IPS DF 4.7 (cell line): Measurements from ENCODE around the gene STAT5B.

ENCODE experiments used
- DNase-seq: peaks from one replicate; pipeline ENCODE4 v3.0.0-alpha.2; 2013; ENCODE audit warnings: low spot score; ENCODE audit errors: extremely low read depth

STAT5B gene

DNA sequence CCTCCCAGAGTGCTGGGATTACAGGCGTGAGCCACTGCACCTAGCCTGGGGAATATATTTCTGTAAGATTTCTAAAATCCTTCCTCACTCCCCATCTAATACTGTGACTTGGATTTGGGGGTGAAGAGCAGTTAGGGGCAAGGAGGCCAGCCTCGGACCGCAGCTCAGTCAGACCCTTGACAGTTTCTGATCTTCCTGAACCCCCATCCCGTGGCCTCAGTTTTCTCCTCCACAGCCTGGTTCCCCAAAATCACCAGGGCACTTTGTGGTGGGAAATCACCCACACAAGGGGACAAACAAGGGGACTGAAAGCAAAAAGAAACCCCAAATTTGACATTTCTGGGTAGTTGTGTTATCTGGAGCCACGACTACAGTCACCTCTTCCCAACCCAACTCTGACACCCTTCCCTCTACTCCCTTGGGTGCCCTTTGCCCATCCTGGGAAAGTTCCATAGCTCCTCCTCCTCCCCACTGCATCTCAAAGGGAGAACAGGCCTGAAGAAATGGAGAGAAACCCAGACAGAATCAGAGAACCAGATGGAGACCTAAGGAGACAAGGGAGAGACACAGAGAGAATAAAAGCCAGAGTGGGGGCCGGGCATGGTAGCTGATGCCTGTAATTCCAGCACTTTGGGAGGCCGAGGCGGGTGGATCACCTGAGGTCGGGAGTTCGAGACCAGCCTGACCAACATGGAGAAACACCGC, 9.3 kb upstream of the STAT5B start:
- DNase-seq = no peak

- DNase-seq = no peak
Measured at GRCh38 chr17:42284566-42284965, 8.4 kb upstream of the STAT5B start.

DNA sequence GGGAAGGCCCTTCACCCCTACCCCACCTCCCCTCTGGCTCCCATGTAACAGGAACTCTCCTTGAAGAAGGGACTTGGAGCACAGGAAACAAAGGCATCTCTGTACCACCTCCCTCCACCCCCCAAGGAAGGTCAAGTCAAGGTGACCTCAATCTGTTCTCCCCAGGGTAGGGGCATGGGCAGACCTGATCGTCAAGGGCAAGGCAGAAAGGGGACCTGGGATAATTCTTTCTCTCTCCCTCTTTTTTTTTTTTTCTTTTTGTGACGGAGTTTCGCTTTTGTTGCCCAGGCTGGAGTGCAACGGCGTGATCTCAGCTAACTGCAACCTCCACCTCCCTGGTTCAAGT, 7.8 kb upstream of the STAT5B start:
- no peak for DNase-seq

- DNase-seq = no peak
Measured at GRCh38 chr17:42283241-42284023, 7.2 kb upstream of the STAT5B start.

GRCh38 chr17:42282478-42283080, 6.4 kb upstream of the STAT5B start:
- DNase-seq = no peak

DNA sequence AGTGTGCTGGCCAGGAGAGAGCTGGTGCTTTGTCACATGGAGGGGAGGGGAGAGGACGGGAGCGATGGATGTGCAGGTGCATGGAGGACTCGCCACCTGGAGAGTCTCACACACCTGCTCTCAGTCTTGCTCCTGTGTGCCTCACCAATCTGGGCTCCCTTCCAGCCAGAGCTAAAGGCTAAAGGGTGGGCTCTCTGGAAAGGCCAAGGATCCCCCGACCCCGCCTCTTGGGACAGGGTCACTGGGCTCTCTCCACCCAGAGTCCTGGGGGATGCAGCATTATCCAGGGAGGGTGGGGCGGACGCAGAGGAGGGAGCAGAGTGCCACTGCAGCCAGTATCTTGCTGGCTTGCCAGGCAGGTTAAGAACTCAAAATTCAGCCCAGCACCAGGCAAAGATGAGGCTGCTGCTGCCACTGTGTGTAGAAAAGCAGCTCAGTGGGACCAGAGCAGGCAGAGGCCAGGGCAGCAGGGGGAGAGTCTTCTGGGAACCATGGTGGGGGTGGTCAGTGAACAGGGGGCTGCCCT, 5.4 kb upstream of the STAT5B start:
- DNase-seq = no peak

- DNase-seq = no peak
Measured at GRCh38 chr17:42279776-42280630, 3.8 kb upstream of the STAT5B start.

- DNase-seq = no peak
Measured at GRCh38 chr17:42277342-42277712, 1.1 kb upstream of the STAT5B start.

DNA sequence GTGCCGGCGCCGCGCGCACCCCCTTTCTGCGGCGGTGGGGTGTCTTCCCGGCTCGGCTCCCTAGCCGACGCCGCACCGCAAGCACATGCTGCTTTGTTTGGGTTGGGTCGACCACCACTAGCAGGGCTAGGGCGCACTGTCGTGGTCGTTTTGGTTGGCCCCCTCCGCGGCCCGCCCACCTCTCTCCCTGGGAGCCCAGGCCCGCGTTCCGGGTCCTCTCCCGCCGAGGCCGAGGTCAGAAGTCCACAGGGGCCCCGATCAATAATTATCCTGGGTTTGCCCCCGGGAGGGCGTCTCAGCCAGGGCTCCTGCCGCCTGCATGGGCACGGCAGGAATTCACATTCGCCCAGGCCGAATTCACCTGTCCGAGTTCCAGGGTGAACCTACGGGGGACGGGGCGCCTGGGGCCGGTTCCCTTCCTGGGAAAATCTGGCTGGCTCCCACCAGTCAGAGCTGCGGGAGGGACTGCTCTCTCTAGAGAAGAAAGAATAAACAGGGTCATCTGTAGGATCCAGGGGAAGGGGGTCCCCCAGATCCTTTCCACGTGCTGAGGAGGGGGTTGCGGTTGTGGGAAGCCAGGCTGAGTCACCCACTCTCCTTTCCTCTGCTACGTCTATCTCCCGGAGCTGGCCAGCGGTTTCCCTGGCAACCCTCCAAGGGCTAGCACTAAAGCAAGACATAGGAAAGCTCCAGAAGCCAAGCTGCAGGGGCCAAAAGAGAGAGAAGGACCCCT, 584 bp upstream of the STAT5B start:
- no peak for DNase-seq

GRCh38 chr17:42275527-42276358, 448 bp downstream of the STAT5B start:
- DNase-seq = no peak

DNA sequence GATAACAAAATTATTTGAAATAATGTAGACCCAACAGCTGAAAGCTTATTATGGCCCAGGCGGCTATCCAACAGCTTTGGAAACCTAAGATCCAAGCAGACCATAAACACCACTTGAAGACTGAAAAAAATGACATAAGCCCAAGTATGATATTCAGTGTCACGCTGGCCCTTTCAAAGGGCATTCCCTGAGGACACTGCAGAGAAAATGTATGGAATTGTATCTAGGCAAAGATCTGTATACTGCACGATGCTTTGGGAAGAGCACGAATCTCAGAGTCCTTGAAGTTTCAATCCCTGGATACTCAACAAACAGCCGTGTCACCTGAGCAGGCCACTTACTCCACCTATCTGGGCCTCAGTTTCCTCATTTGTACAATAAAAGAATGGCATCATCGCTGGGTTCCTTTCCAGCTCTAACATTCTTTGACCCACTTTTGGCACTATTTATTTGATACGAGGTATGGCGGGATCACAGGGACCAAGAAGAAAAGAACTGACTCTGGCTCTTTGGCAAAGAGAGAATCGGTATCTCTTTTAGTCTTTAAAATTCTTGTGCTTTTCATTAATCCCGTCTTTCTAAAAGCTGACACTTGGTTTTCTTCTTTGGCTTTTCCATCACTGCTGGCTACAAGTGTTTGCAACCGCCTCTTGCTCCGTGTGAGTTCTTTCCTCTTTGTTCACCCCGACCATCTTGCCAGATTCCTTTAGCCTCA, 1.2 kb downstream of the STAT5B start:
- no peak for DNase-seq

- no peak for DNase-seq
Measured at GRCh38 chr17:42274253-42274542, 2.0 kb downstream of the STAT5B start.

DNA sequence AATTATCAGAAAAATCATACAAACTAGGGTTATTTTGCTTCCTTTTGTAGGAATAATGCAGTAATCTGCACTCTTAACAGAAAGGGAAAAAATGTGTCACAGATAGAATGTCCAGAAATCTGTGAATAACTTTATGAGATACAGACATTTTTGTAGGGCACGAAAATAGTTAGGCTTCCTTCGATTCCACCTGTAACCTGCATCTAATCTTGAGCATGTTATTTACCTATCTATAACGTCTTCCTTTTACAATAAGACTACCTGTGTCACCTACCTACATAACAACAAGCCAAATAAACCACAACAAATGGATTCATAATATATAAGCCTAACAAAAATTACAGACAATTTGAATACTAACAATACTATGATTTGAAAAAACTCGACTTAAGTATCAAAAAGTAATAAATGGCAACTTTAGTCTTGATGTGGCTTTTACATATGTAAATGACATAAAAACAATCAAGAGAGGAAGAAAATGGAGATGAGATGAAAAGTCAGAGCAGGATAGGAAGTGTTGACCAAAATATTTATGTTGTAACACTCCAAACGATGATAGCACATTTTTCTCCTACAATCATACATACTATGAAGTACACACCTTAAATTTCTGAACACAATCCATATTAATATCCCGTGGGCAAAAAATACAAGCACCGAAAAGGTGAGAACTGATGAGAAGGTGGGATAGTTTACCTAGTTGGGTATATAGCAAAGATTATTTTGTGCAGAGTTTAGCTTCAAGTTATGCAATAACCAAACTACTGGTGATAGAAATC, 2.5 kb downstream of the STAT5B start:
- DNase-seq = no peak

DNA sequence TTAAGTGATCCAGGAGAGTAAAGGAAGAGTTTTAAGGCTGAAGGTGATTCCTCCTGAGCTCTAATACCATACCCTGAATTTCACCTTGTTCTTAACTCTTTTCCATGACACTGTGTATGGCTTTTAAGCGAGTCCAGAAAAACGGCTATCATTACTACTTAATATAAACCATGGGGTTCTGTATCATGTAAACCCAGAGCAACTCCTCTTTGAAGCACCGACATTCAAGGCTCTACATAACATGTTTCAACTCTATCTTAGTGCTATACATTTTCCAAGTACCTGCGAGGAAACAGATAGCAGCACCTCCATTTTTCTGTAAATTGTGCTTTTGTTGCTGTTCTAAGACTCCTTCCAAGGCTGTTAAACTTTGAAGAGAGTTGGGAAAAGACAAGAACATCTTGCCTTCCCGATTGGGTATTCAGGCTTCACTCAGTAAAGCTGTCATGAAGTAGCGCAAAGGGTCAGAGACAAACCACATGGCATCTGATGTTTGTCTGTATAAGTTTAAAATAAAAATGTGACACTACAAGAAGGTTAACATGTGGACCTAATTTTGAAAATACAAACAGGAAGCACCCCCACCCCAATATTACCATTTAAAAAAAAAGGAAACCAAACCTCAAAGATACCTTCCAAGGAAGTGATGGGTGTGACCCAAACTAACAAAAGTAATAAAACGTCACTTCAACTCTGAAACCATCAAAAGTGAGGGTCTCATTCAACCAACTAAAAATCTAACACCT, 3.9 kb downstream of the STAT5B start:
- DNase-seq = no peak

GRCh38 chr17:42271779-42272035, 4.5 kb downstream of the STAT5B start:
- no peak for DNase-seq

DNA sequence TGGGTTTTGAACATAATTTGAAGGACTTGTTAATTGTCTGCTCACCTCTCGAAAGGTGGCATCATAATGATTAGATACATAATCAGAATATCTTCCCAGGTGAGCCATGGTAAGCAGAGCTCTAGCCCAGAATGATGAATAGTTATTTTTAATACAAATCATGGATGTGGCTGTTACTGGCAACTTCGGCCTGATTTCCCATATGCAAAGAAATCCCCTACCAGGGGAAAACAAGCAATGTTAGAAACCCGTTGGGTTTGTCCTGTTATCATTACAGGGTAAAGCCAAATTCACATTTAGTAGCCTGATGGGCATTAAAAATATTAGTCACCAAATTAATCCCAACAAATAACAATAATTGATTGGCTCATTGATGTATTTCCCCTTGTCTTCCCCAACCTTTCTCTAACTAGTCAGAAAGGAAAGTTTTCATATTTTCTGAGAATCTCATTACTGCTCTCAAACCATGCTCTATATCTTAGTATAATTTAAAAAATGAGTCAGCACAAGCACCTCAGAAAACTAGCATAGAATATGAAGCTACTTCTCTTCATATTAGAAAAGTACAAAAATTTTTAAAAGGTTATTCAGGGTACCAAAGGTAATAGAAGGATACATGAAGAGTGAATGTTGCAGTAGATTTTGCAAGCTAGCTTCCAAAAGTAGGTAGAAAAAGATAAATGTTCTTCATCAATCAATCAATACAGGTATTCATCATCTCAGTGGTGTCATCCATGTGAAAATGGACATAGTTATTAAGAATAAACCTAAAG, 5.0 kb downstream of the STAT5B start:
- no peak for DNase-seq

DNA sequence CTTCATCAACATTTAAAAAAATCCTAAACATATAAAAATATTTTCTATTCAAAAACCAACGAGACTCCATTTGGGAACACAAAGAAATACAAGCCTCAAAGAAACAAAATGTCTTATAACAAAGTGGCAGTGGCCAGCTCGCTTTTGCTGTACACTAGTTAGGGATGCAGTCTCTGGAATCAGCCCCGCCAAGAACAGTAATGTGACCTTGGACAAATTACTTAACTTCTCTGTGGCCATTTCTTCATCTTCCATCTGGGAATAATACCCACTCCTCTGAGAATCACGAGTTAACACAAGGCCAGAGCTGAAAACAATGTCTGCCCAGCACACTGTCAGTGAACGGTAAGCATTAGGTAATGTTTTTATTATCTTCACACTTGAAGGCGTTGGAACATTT, 5.6 kb downstream of the STAT5B start:
- DNase-seq = no peak

DNA sequence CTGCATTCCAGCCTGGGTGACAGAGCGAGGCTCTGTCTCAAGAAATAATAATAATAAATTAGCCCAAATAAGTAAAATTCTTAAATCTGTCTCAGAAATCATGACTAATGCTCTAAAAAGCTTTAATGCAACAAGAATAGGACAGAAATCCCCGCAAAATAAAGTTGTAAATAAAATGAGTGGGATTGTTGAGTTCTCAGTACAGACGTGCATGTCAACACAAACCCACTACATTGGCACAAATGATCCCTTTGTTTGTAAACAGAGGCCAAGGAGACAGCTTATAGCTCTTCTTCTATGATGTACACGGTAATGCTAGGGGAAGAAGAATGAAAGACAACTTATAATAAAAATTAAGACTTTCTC, 6.0 kb downstream of the STAT5B start:
- no peak for DNase-seq
